Breast epithelium (tissue), 3 donors: ENCODE data around the gene MPO.

Experiments used
- POLR2A ChIP-seq: fragments of 450-650 bp; IDR thresholded peaks from one replicate; pipeline ENCODE4 v1.6.1; 2016; ENCODE audit warnings: antibody characterized with exemption, mild to moderate bottlenecking, moderate library complexity
- TF ChIP-seq, protein P1 (sequence below), 3 donors: fragments of 450-650 bp; IDR thresholded peaks; one replicate each; pipeline ENCODE4 v1.5.1; 2016 to 2017; ENCODE audit warnings: antibody characterized with exemption in 3 of 3, mild to moderate bottlenecking in 3 of 3, moderate library complexity in 3 of 3

DNA sequence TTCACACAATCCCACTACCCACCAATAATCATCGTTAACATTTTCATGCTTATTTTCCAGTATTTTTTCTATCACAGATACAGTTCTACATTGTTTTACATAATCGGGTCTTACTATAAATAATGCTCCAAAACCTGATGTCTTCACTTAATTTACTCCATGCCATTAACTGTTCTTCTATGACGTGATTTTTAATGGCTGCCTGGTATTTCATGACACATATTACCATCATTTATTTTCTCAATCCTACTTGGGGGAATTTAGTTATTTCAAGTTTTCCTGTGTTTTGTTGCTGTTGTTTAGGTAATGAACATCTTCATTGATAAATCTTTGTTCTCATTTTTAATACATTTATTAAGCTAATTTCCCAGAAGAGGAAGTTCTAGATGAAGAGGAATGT lies 27.7 kb downstream of the MPO start:
- no peak for TF ChIP-seq POLR2A
- TF ChIP-seq, protein P1, sequence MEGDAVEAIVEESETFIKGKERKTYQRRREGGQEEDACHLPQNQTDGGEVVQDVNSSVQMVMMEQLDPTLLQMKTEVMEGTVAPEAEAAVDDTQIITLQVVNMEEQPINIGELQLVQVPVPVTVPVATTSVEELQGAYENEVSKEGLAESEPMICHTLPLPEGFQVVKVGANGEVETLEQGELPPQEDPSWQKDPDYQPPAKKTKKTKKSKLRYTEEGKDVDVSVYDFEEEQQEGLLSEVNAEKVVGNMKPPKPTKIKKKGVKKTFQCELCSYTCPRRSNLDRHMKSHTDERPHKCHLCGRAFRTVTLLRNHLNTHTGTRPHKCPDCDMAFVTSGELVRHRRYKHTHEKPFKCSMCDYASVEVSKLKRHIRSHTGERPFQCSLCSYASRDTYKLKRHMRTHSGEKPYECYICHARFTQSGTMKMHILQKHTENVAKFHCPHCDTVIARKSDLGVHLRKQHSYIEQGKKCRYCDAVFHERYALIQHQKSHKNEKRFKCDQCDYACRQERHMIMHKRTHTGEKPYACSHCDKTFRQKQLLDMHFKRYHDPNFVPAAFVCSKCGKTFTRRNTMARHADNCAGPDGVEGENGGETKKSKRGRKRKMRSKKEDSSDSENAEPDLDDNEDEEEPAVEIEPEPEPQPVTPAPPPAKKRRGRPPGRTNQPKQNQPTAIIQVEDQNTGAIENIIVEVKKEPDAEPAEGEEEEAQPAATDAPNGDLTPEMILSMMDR (IDR thresholded peaks at IDR 0.05) = no peak
